ENCODE data around the gene ADORA3.

The ADORA3 gene

GRCh38 chr1:111474106-111474505, 29.3 kb downstream of the ADORA3 start:
- no peak for DNase-seq

GRCh38 chr1:111471538-111471937, 31.9 kb downstream of the ADORA3 start:
- DNase-seq = no peak

GRCh38 chr1:111471012-111471411, 32.4 kb downstream of the ADORA3 start:
- no peak for DNase-seq

GRCh38 chr1:111470596-111470995, 32.8 kb downstream of the ADORA3 start:
- no peak for DNase-seq

GRCh38 chr1:111469539-111469938, 33.9 kb downstream of the ADORA3 start:
- no peak for DNase-seq

GRCh38 chr1:111468717-111469100, 34.7 kb downstream of the ADORA3 start:
- DNase-seq = no peak

- no peak for DNase-seq
Observed at GRCh38 chr1:111467865-111468716, 35.3 kb downstream of the ADORA3 start.

- DNase-seq = no peak
Observed at GRCh38 chr1:111466480-111466879, 37.0 kb downstream of the ADORA3 start.

- DNase-seq = no peak
Observed at GRCh38 chr1:111465754-111466153, 37.7 kb downstream of the ADORA3 start.

GRCh38 chr1:111463029-111463683, 40.3 kb downstream of the ADORA3 start:
- no peak for DNase-seq

- no peak for DNase-seq
Observed at GRCh38 chr1:111462370-111463028, 40.9 kb downstream of the ADORA3 start.

GRCh38 chr1:111461765-111462164, 41.7 kb downstream of the ADORA3 start:
- no peak for DNase-seq

- DNase-seq = no peak
Observed at GRCh38 chr1:111455642-111456031, 47.8 kb downstream of the ADORA3 start.

GRCh38 chr1:111454859-111455641, 48.4 kb downstream of the ADORA3 start:
- DNase-seq = no peak

- DNase-seq = no peak
Observed at GRCh38 chr1:111453706-111454105, 49.7 kb downstream of the ADORA3 start.

GRCh38 chr1:111452581-111452980, 50.9 kb downstream of the ADORA3 start:
- DNase-seq = no peak

GRCh38 chr1:111450185-111450584, 53.2 kb downstream of the ADORA3 start:
- DNase-seq = no peak

- DNase-seq = no peak
Observed at GRCh38 chr1:111449703-111450017, 53.8 kb downstream of the ADORA3 start.

Data from NCI-H510A treated with DMSO at 0.1 percent for 48 hours (cell line).